Measurements from ENCODE around the gene CHERP.
"Not testable (repeated sequence)": the region's sequence is repeated elsewhere in the genome, so short reads cannot be mapped to it uniquely, and the experiment has no call there.

Gene CHERP

DNA sequence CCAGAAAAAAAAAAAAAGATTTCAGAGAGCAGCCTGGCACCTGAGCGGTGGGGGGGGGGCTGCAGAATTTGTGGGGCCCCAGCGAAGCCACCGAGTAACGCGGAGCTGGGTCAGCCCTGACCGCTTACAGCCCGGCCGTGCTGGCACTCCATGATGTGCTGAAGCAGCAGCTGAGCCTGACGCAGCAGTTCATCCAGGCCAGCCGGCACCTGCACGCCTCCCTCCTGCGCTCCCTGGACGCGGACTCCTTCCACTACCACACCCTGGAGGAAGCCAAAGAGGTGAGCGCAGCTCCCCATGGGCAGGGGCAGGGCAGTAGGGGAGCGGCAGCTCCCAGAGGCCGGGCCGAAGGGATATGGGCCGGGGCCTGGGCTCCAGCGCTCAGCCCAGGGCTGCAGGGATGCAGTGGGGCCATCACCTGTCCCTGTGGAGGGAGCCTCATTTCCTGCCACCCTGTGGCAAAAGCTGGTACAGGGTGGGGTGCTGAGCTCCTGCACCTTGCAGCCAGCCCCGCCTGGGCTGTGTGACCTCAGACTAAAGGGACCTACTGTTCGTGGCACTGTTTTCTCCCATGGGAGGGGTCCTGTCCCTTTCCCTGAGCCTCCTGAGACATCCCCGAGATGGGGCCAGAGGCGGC lies 27.7 kb downstream of the CHERP start:
- Histone ChIP-seq H3K9me3 (no peaks in the 10 kb centered on the region), H3K4me3 (ENCODE audit: low read depth, low read length) (no peak overlapping the region), H3K4me1 (no peaks in the 10 kb centered on the region), H3K36me3 (peaks cover 68% of the 10 kb centered on the region), H3K27me3 (no peaks in the 10 kb centered on the region)
- no peak for DNase-seq
- TF ChIP-seq, protein P1, sequence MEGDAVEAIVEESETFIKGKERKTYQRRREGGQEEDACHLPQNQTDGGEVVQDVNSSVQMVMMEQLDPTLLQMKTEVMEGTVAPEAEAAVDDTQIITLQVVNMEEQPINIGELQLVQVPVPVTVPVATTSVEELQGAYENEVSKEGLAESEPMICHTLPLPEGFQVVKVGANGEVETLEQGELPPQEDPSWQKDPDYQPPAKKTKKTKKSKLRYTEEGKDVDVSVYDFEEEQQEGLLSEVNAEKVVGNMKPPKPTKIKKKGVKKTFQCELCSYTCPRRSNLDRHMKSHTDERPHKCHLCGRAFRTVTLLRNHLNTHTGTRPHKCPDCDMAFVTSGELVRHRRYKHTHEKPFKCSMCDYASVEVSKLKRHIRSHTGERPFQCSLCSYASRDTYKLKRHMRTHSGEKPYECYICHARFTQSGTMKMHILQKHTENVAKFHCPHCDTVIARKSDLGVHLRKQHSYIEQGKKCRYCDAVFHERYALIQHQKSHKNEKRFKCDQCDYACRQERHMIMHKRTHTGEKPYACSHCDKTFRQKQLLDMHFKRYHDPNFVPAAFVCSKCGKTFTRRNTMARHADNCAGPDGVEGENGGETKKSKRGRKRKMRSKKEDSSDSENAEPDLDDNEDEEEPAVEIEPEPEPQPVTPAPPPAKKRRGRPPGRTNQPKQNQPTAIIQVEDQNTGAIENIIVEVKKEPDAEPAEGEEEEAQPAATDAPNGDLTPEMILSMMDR (IDR thresholded peaks at IDR 0.05; ENCODE audit: low read depth, low read length) = no peak

DNA sequence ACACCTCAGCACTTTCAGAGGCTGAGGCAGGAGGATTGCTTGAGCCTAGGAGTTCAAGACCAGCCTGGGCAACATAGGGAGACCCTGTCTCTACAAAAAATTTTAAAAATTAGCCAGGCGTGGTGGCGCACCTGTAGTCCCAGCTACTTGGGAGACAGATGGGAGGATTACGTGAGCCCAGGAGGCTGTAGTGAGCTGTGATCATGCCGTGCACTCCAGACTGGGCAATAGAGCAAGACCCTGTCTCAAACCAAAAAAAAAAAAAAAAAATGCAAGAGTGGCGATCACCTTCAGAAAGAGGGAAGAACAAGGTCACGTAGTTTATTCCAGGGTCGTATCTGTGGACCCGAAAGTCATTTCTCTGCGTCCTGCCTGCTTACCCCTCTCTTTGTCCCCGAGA lies 29.6 kb downstream of the CHERP start:
- peaks cover 53% of the 10 kb centered on the region for H3K36me3 ChIP-seq
- not testable (repeated sequence) for DNase-seq; H3K9me3 ChIP-seq; H3K4me1 ChIP-seq; H3K27me3 ChIP-seq; H3K4me3 ChIP-seq (ENCODE audit: low read depth, low read length)

DNA sequence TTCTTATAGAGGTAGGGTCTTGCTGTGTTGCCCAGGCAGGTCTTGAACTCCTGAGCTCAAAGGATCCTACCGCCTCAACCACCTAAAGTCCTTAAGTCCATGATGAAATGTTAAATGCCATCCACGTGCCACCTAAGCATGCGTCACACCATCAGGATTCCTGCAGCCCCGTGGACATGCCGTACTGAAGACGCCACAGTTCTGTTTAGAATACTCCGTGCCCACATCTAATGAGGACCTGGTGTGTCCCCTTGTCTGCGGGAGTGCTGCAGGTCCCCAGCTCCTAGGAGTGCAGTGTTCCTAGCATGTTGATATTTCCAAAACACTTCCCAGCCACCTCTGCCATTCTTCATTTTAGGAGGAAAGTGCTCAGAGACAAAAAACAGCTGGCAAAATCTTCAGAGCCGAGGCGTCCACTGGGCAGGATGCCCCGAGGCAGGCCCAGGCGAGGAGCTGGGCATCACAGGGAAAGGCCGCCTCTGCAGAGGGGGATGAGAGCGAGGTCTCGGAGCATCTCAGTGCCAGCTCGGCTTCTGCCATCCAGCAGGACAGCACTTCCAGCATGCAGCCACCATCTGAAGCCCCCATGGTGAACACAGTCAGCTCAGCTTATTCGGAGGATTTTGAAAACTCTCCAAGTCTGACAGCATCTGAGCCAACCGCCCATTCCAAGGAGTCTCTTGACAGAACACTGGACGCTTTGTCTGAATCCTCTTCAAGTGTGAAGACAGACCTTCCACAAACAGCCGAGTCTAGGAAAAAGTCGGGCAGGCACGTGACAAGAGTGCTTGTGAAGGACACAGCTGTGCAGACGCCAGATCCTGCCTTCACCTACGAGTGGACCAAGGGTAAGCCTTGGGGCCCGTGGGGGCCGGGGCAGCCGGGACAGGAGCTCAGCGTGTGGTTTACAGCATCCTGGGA lies 32.8 kb downstream of the CHERP start:
- Histone ChIP-seq H3K4me1 (no peaks in the 10 kb centered on the region), H3K36me3 (peaks cover 38% of the 10 kb centered on the region), H3K27me3 (no peaks in the 10 kb centered on the region), H3K4me3 (ENCODE audit: low read depth, low read length) (no peak overlapping the region), H3K9me3 (no peaks in the 10 kb centered on the region)
- TF ChIP-seq, protein P1 (IDR thresholded peaks at IDR 0.05; ENCODE audit: low read depth, low read length) = no peak
- DNase-seq = no peak

DNA sequence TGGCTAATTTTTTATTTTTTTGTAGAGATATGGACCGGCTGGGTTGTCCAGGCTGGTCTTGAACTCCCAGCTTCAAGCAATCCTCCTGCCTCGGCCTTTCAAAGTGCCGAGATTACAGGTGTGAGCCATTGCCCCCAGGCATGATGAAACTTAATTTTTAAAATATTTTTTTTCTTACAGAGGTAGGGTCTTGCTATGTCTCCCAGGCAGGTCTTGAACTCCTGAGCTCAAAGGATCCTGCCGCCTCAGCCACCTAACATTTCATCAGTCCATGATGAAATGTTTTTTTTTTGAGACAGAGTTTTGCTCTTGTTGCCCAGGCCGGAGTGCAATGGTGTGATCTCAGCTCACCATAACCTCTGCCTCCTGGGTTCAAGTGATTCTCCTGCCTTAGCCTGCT lies 33.7 kb downstream of the CHERP start:
- TF ChIP-seq, protein P1 (IDR thresholded peaks at IDR 0.05; ENCODE audit: low read depth, low read length) = no peak
- H3K36me3 ChIP-seq = peaks cover 44% of the 10 kb centered on the region
- H3K27me3 ChIP-seq = no peaks in the 10 kb centered on the region
- H3K4me1 ChIP-seq = no peaks in the 10 kb centered on the region
- DNase-seq = no peak
- no peaks in the 10 kb centered on the region for H3K9me3 ChIP-seq
- no peak overlapping the region for H3K4me3 ChIP-seq (ENCODE audit: low read depth, low read length)

DNA sequence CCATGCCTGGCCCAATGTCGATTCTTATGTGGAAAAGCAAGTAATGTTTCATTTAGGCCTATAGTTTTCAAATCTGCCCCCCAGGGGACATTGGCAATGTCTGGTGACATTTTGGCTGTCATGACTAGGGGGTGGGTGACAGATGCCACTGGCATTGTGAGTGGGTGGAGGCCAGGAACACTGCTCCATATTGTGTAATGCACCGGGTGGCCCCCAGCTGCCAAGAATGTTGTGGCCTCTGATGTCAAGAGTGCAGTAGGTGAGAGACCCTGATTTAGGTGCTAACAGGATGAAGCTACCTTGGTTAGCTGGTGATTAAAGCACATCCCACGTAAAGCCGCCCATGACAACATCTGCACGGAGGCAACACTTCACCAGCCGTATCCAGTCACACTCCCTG lies 35.3 kb downstream of the CHERP start:
- H3K4me1 ChIP-seq = no peaks in the 10 kb centered on the region
- peaks cover 38% of the 10 kb centered on the region for H3K36me3 ChIP-seq
- H3K9me3 ChIP-seq = no peaks in the 10 kb centered on the region
- TF ChIP-seq, protein P1 (IDR thresholded peaks at IDR 0.05; ENCODE audit: low read depth, low read length) = no peak
- no peaks in the 10 kb centered on the region for H3K27me3 ChIP-seq
- DNase-seq = no peak
- no peak overlapping the region for H3K4me3 ChIP-seq (ENCODE audit: low read depth, low read length)

DNA sequence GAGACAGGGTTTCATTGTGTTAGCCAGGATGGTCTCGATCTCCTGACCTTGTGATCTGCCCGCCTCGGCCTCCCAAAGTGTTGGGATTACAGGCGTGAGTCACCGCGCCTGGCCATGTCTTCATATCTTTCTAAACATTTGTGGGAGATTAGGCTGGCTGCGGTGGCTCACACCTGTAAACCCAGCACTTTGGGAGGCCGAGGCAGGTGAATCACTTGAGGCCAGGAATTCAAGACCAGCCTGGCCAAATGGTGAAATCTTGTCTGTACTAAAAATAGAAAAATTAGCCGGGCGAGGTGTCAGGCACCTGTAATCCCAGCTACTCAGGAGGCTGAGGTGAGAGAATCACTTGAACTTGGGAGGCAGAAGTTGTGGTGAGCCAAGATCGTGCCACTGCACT lies 36.1 kb downstream of the CHERP start:
- not testable (repeated sequence) for H3K9me3 ChIP-seq; H3K4me1 ChIP-seq; DNase-seq; H3K4me3 ChIP-seq (ENCODE audit: low read depth, low read length); H3K27me3 ChIP-seq
- peaks cover 37% of the 10 kb centered on the region for H3K36me3 ChIP-seq

DNA sequence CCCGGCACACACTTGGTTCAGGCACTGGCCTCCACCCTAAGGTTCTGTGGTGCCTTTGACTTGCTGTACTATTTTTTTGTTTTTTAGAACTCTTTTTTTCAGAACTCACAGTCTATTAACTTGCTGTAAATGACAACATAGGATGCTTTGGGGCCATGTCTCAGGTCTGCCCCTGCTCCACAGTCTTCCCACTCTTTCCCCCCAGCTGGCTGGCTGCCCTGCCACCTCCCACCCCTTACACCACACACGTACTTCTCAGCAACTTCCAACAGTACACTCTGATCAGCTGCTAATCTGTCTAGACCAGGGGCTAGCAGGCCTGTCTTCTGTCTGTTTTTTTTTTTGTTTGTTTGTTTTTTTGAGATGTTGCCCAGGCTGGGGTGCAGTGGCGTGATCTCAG lies 38.0 kb downstream of the CHERP start:
- Histone ChIP-seq H3K4me1 (no peaks in the 10 kb centered on the region), H3K9me3 (no peaks in the 10 kb centered on the region), H3K4me3 (ENCODE audit: low read depth, low read length) (no peak overlapping the region), H3K27me3 (no peaks in the 10 kb centered on the region), H3K36me3 (peaks cover 20% of the 10 kb centered on the region)
- TF ChIP-seq, protein P1 (IDR thresholded peaks at IDR 0.05; ENCODE audit: low read depth, low read length) = no peak
- no peak for DNase-seq
